HepG2 (cell line): ENCODE data around the gene XPR1.

Source experiments
- ARID3A ChIP-seq: IDR thresholded peaks from 2 replicates; pipeline ENCODE4 v1.6.1; 2012; ENCODE audit warnings: low read depth, low read length, improper control_type of control experiment
- ATF1 ChIP-seq: IDR thresholded peaks from 2 replicates; pipeline ENCODE4 v1.6.1; 2016; ENCODE audit warnings: mild to moderate bottlenecking, control low read depth
- EZH2 ChIP-seq: conservative IDR thresholded peaks from 2 replicates; pipeline ENCODE4 v1.6.1; 2012; ENCODE audit warnings: mild to moderate bottlenecking, low read depth, low read length, moderate library complexity
- FOXM1 ChIP-seq: sonication (generic); formaldehyde crosslinking; IDR thresholded peaks from 2 replicates; pipeline ENCODE4 v1.5.0; 2020; ENCODE audit warnings: missing genetic modification reagents
- KDM1A ChIP-seq: IDR thresholded peaks from 2 replicates; pipeline ENCODE4 v1.6.1; 2016; ENCODE audit warnings: missing compliant biosample characterization
- PATZ1 ChIP-seq: sonication (generic); formaldehyde crosslinking; IDR thresholded peaks from 2 replicates; pipeline ENCODE4 v1.4.0; 2020; ENCODE audit warnings: missing genetic modification reagents
- PAX8 ChIP-seq: sonication (generic); formaldehyde crosslinking; IDR thresholded peaks from 2 replicates; pipeline ENCODE4 v1.8.0; 2022; ENCODE audit warnings: mild to moderate bottlenecking, missing genetic modification reagents, borderline replicate concordance
- ZNF263 ChIP-seq: sonication (generic); formaldehyde crosslinking; IDR thresholded peaks from 2 replicates; pipeline ENCODE4 v1.4.0; 2020; ENCODE audit warnings: missing genetic modification reagents
- ZNF496 ChIP-seq: sonication (generic); formaldehyde crosslinking; IDR thresholded peaks from 2 replicates; pipeline ENCODE4 v1.8.1; 2023; ENCODE audit warnings: mild to moderate bottlenecking, moderate library complexity, missing genetic modification reagents; ENCODE audit not compliant: insufficient replicate concordance
- ZNF780A ChIP-seq: sonication (generic); formaldehyde crosslinking; IDR thresholded peaks from 2 replicates; pipeline ENCODE4 v1.8.0; 2022; ENCODE audit warnings: mild to moderate bottlenecking, missing genetic modification reagents, moderate library complexity

DNA sequence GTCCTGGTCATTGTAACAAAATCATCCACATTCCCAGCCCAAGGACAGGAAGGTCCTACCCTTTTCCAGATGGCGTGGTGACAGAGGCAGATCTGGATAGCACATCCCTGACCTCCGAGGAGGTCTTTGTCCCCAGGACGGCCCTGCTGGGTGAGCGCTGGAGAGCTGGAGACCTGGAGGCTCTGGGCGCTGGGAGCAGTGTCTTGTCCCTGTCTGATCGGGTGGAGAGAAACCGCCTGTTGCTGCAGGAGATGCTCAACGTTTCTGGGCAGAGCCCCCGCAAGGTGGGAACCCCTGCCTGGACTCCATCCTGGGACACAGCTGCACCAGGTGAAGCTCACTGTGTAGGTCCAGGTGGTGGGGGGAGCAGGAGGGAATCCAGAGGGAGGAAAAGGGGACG lies 284.9 kb downstream of the XPR1 start:
- TF ChIP-seq PAX8 = no peak
- TF ChIP-seq EZH2 = no peak
- TF ChIP-seq FOXM1 (CRISPR knock-in tag) = no peak
- TF ChIP-seq ATF1 (CRISPR knock-in tag) = no peak
- TF ChIP-seq PATZ1 (CRISPR knock-in tag) = no peak
- no peak for TF ChIP-seq ARID3A
- no peak for TF ChIP-seq KDM1A (CRISPR knock-in tag)
- no peak for TF ChIP-seq ZNF780A (CRISPR knock-in tag)
- TF ChIP-seq ZNF496 = no peak
- TF ChIP-seq ZNF263 = no peak
